OCI-LY7 (cell line): ENCODE results near the gene SDF4. TPM values are rescaled to one million over a fixed set of nuclear protein-coding genes. Genes with fewer than 3 reads are reported as not detected.

ENCODE experiments used
- BruUV-seq: library from RNA; stranded (reverse); fragments of 400-500 nt; replicated peaks from 2 replicates; lab custom pipeline; 2021; lab: Mats Ljungman, UMichigan
- CTCF ChIA-PET: fragments of 300-600 bp; sonication (Branson Sonifier 250); formaldehyde crosslinking; loops from one replicate; lab custom pipeline; 2022; ENCODE audit warnings: antibody characterized with exemption; ENCODE audit not compliant: unreplicated experiment; lab: Charles Lee
- POLR2A ChIA-PET: fragments of 300-600 bp; sonication (Branson Sonifier 250); formaldehyde crosslinking; loops from one replicate; lab custom pipeline; 2022; ENCODE audit warnings: antibody characterized with exemption; lab: Charles Lee
- DNase-seq: peaks from one replicate; pipeline ENCODE4 v3.0.0-alpha.2; 2015; ENCODE audit warnings: low spot score
- H2AFZ ChIP-seq: fragments of 200-600 bp; sonication (generic), shearing (Covaris generic); 2 replicates; pipeline ENCODE4 v1.6.1; 2014; ENCODE audit warnings: mild to moderate bottlenecking, antibody characterized with exemption, low read length, moderate library complexity
- H3K27ac ChIP-seq: fragments of 200-600 bp; sonication (generic); 2 replicates; pipeline ENCODE4 v1.5.1; 2014; ENCODE audit warnings: mixed run types, low read depth, mild to moderate bottlenecking, moderate library complexity, low read length, inconsistent platforms; ENCODE audit not compliant: poor library complexity, severe bottlenecking
- H3K36me3 ChIP-seq: fragments of 200-600 bp; sonication (generic); 2 replicates; pipeline ENCODE4 v1.6.1; 2014; ENCODE audit warnings: mild to moderate bottlenecking, antibody characterized with exemption, low read length, moderate library complexity, mixed read lengths; ENCODE audit not compliant: insufficient read depth
- H3K4me1 ChIP-seq: fragments of 200-600 bp; sonication (generic); 2 replicates; pipeline ENCODE4 v1.5.1; 2014; ENCODE audit warnings: mild to moderate bottlenecking, low read length; ENCODE audit not compliant: insufficient read depth, poor library complexity, severe bottlenecking
- H3K4me2 ChIP-seq: fragments of 200-600 bp; sonication (generic); 2 replicates; pipeline ENCODE4 v1.6.1; 2014; ENCODE audit warnings: mild to moderate bottlenecking, low read length
- H3K4me3 ChIP-seq: fragments of 200-600 bp; sonication (generic); 2 replicates; pipeline ENCODE4 v1.5.1; 2014; ENCODE audit warnings: mild to moderate bottlenecking, low read depth, low read length; ENCODE audit not compliant: poor library complexity, severe bottlenecking
- H3K79me2 ChIP-seq: fragments of 200-600 bp; sonication (generic); 2 replicates; pipeline ENCODE4 v1.6.1; 2016; ENCODE audit warnings: low read depth, mild to moderate bottlenecking, low read length, moderate library complexity, mixed read lengths; ENCODE audit not compliant: insufficient read depth
- H3K9me2 ChIP-seq: fragments of 200-600 bp; sonication (generic); 2 replicates; pipeline ENCODE4 v1.6.1; 2016; ENCODE audit warnings: mild to moderate bottlenecking, low read length, mixed read lengths; ENCODE audit not compliant: insufficient read depth
- H3K9me3 ChIP-seq: fragments of 200-600 bp; sonication (generic); 2 replicates; pipeline ENCODE4 v1.6.1; 2014; ENCODE audit warnings: mild to moderate bottlenecking, mixed run types, low read length, mixed read lengths
- H4K20me1 ChIP-seq: fragments of 200-600 bp; sonication (generic); 2 replicates; pipeline ENCODE4 v1.6.1; 2014; ENCODE audit warnings: mild to moderate bottlenecking, antibody characterized with exemption, low read length, moderate library complexity, mixed read lengths; ENCODE audit not compliant: insufficient read depth
- CTCF ChIP-seq: fragments of 200-600 bp; sonication (generic); conservative IDR thresholded peaks from 2 replicates; pipeline ENCODE4 v1.5.1; 2014; ENCODE audit warnings: mild to moderate bottlenecking, antibody characterized with exemption, low read length, moderate library complexity, mixed read lengths
- EZH2phosphoT487 ChIP-seq: fragments of 200-600 bp; sonication (generic); IDR thresholded peaks from 2 replicates; pipeline ENCODE4 v1.6.1; 2018; ENCODE audit warnings: low read depth, borderline replicate concordance, mild to moderate bottlenecking, mixed run types, antibody characterized with exemption, low read length, moderate library complexity, mixed read lengths
- intact Hi-C: fragments of 100-400 bp; cut with micrococcal nuclease; formaldehyde crosslinking; loops from one replicate; pipeline ENCODE4 v1.10.0; 2022; ENCODE audit not compliant: unreplicated experiment
- total RNA-seq, 2 experiments: library from RNA; depleted of rRNA in 1 of 2; stranded (reverse); fragments of >200 nt in 1 of 2; shearing (Covaris generic) in 1 of 2; gene quantifications; 2 replicates each; pipeline ENCODE4 v1.2.3, GENCODE V29; 2014 to 2022

Gene SDF4
- total RNA-seq, 2 experiments from 2014 or later, result 47.7 to 85.7 TPM

- no peaks in the 10 kb centered on the region for H3K9me3 ChIP-seq
- no peaks in the 10 kb centered on the region for H3K9me2 ChIP-seq
- H3K79me2 ChIP-seq, result no peaks in the 10 kb centered on the region
- CTCF ChIA-PET, result no interaction called here
- no peaks in the 10 kb centered on the region for H4K20me1 ChIP-seq
- H3K36me3 ChIP-seq, result no peaks in the 10 kb centered on the region
- POLR2A ChIA-PET, result no interaction called here
- H3K27ac ChIP-seq, result no peak overlapping the region
- no peak overlapping the region for H2AFZ ChIP-seq
- H3K4me3 ChIP-seq, result no peak overlapping the region
- no peak for DNase-seq
- no peak overlapping the region for H3K4me2 ChIP-seq
- TF ChIP-seq CTCF (no peak), EZH2phosphoT487 (no peak)
- intact Hi-C loops, result no loop called here
- BruUV-seq, result no TSS peak
- H3K4me1 ChIP-seq, result no peaks in the 10 kb centered on the region
Measured at GRCh38 chr1:1200876-1201810, 30.7 kb downstream of the SDF4 start.

- DNase-seq, result no peak
- Histone ChIP-seq H3K27ac (no peak overlapping the region), H3K9me2 (no peaks in the 10 kb centered on the region), H3K4me3 (no peak overlapping the region), H3K9me3 (no peaks in the 10 kb centered on the region), H3K79me2 (no peaks in the 10 kb centered on the region), H3K36me3 (no peaks in the 10 kb centered on the region), H3K4me1 (no peaks in the 10 kb centered on the region), H4K20me1 (no peaks in the 10 kb centered on the region), H2AFZ (no peak overlapping the region), H3K4me2 (no peak overlapping the region)
- intact Hi-C loops, result no loop called here
- CTCF ChIA-PET, result no interaction called here
- no TSS peak for BruUV-seq
- TF ChIP-seq CTCF (no peak), EZH2phosphoT487 (no peak)
- POLR2A ChIA-PET, result no interaction called here
Measured at GRCh38 chr1:1199961-1200875, 31.6 kb downstream of the SDF4 start.
